ENCODE data around the gene IL31.

Gene IL31

GRCh38 chr12:122152754-122153153, 21.3 kb downstream of the IL31 start:
- no peak for DNase-seq

GRCh38 chr12:122150127-122150681, 23.8 kb downstream of the IL31 start:
- DNase-seq = no peak

- no peak for DNase-seq
Observed at GRCh38 chr12:122148657-122149056, 25.4 kb downstream of the IL31 start.

- no peak for DNase-seq
Observed at GRCh38 chr12:122147514-122148290, 26.3 kb downstream of the IL31 start.

- DNase-seq = no peak
Observed at GRCh38 chr12:122145505-122146330, 28.3 kb downstream of the IL31 start.

GRCh38 chr12:122144885-122145284, 29.1 kb downstream of the IL31 start:
- no peak for DNase-seq

GRCh38 chr12:122142857-122143256, 31.2 kb downstream of the IL31 start:
- no peak for DNase-seq

GRCh38 chr12:122141911-122142725, 31.9 kb downstream of the IL31 start:
- no peak for DNase-seq

- no peak for DNase-seq
Observed at GRCh38 chr12:122140467-122141257, 33.4 kb downstream of the IL31 start.

GRCh38 chr12:122139941-122140340, 34.1 kb downstream of the IL31 start:
- no peak for DNase-seq

- no peak for DNase-seq
Observed at GRCh38 chr12:122139266-122139665, 34.8 kb downstream of the IL31 start.

GRCh38 chr12:122138616-122139015, 35.4 kb downstream of the IL31 start:
- no peak for DNase-seq

GRCh38 chr12:122138181-122138580, 35.8 kb downstream of the IL31 start:
- no peak for DNase-seq

- DNase-seq = no peak
Observed at GRCh38 chr12:122137681-122138080, 36.3 kb downstream of the IL31 start.

GRCh38 chr12:122137229-122137628, 36.8 kb downstream of the IL31 start:
- DNase-seq = no peak

- no peak for DNase-seq
Observed at GRCh38 chr12:122135437-122136031, 38.5 kb downstream of the IL31 start.

GRCh38 chr12:122133192-122133950, 40.6 kb downstream of the IL31 start:
- DNase-seq = no peak

GRCh38 chr12:122130150-122130549, 43.9 kb downstream of the IL31 start:
- no peak for DNase-seq

GRCh38 chr12:122129131-122129530, 44.9 kb downstream of the IL31 start:
- DNase-seq = no peak

GRCh38 chr12:122128481-122128880, 45.5 kb downstream of the IL31 start:
- DNase-seq = no peak

GRCh38 chr12:122127839-122128238, 46.2 kb downstream of the IL31 start:
- no peak for DNase-seq

All from effector CD8-positive, alpha-beta T cell (primary cell).